M059J (cell line): ENCODE measurements around the gene GGA1. TPM values are rescaled to one million over a fixed set of nuclear protein-coding genes. Genes with fewer than 3 reads are reported as not detected.
"Not testable (repeated sequence)": the region's sequence is repeated elsewhere in the genome, so short reads cannot be mapped to it uniquely, and the experiment has no call there.

Experiments
- DNase-seq: peaks from one replicate; pipeline ENCODE4 v3.0.0-alpha.2; 2012; ENCODE audit warnings: low read depth
- total RNA-seq: library from RNA; depleted of rRNA; stranded (reverse); fragments of >200 nt; shearing (Covaris generic); gene quantifications from 2 replicates; pipeline ENCODE4 v1.2.3, GENCODE V29; 2014

Gene GGA1
- total RNA-seq, 1 experiment from 2014 or later, result 21.8 TPM

- peak; percentile 83 for DNase-seq
Observed at GRCh38 chr22:37571258-37571991, 37.2 kb upstream of the GGA1 start.

- no peak for DNase-seq
Observed at GRCh38 chr22:37571992-37572373, 36.7 kb upstream of the GGA1 start.

- no peak for DNase-seq
Observed at GRCh38 chr22:37575490-37576003, 33.1 kb upstream of the GGA1 start.

GRCh38 chr22:37578002-37578401 is 30.6 kb upstream of the GGA1 start:
- DNase-seq, result no peak

- peak; percentile 39 for DNase-seq
Observed at GRCh38 chr22:37581504-37581903, 27.1 kb upstream of the GGA1 start.

- no peak for DNase-seq
Observed at GRCh38 chr22:37582526-37582925, 26.1 kb upstream of the GGA1 start.

GRCh38 chr22:37588546-37589215 is 20.0 kb upstream of the GGA1 start:
- no peak for DNase-seq

- DNase-seq, result no peak
Observed at GRCh38 chr22:37589636-37590035, 19.0 kb upstream of the GGA1 start.

- DNase-seq, result not testable (repeated sequence)
Observed at GRCh38 chr22:37591081-37591480, 17.6 kb upstream of the GGA1 start.

GRCh38 chr22:37591823-37592404 is 16.7 kb upstream of the GGA1 start:
- DNase-seq, result no peak

GRCh38 chr22:37594237-37594636 is 14.4 kb upstream of the GGA1 start:
- no peak for DNase-seq

- no peak for DNase-seq
Observed at GRCh38 chr22:37599153-37599552, 9.5 kb upstream of the GGA1 start.

- no peak for DNase-seq
Observed at GRCh38 chr22:37601203-37601539, 7.5 kb upstream of the GGA1 start.

- DNase-seq, result peak; percentile 72
Observed at GRCh38 chr22:37601540-37602442, 6.8 kb upstream of the GGA1 start.

GRCh38 chr22:37602546-37603277 is 5.9 kb upstream of the GGA1 start:
- not testable (repeated sequence) for DNase-seq

- no peak for DNase-seq
Observed at GRCh38 chr22:37604074-37604473, 4.6 kb upstream of the GGA1 start.

- no peak for DNase-seq
Observed at GRCh38 chr22:37604875-37605274, 3.8 kb upstream of the GGA1 start.

- DNase-seq, result peak; percentile 70
Observed at GRCh38 chr22:37607010-37607934, 1.4 kb upstream of the GGA1 start.

GRCh38 chr22:37607935-37608476 is 628 bp upstream of the GGA1 start:
- no peak for DNase-seq
